ENCODE results near the gene BRCA1.

DNA sequence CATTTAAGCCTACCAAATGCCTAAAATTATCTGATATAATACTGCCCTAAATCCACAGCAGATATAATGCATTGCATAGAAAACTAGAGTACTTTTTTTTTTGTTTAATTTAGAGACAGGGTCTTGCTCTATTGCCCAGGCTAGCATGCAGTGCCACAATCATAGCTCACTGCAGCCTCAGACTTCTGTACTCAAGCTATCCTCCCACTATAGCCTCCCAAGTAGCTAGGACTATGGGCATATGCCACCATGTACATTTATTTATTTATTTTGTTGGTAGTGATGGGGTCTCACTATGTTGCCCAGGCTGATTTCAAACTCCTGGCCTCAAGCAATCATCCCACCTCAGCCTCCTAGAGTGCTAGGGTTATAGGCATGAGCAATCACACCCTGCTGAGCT is 20.0 kb downstream of the BRCA1 start:
- TF ChIP-seq, protein P1, sequence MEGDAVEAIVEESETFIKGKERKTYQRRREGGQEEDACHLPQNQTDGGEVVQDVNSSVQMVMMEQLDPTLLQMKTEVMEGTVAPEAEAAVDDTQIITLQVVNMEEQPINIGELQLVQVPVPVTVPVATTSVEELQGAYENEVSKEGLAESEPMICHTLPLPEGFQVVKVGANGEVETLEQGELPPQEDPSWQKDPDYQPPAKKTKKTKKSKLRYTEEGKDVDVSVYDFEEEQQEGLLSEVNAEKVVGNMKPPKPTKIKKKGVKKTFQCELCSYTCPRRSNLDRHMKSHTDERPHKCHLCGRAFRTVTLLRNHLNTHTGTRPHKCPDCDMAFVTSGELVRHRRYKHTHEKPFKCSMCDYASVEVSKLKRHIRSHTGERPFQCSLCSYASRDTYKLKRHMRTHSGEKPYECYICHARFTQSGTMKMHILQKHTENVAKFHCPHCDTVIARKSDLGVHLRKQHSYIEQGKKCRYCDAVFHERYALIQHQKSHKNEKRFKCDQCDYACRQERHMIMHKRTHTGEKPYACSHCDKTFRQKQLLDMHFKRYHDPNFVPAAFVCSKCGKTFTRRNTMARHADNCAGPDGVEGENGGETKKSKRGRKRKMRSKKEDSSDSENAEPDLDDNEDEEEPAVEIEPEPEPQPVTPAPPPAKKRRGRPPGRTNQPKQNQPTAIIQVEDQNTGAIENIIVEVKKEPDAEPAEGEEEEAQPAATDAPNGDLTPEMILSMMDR (IDR thresholded peaks at IDR 0.05; ENCODE audit: insufficient read depth, low read depth, low read length) = no peak
- TF ChIP-seq EZH2 (IDR thresholded peaks at IDR 0.05; ENCODE audit: insufficient read depth, low read length) = no peak

Data from astrocyte (in vitro differentiated cells and primary cell).